Upper lobe of right lung (tissue), 1 donor: ENCODE data around the gene USP11. TPM values are rescaled to one million over a fixed set of nuclear protein-coding genes. Genes with fewer than 3 reads are reported as not detected.
A peak's percentile ranks its signal among the peaks of the same experiment; 100 is the strongest.

Experiments used
- ATAC-seq: fragments of 200-7000 bp; cut with Tn5 transposase; one replicate; pipeline ENCODE4 v1.9.1; 2020; ENCODE audit warnings: mild to moderate bottlenecking, moderate library complexity
- DNase-seq: peaks from one replicate; pipeline ENCODE4 v3.0.0-alpha.2; 2020
- H3K27ac ChIP-seq: fragments of 200-600 bp; one replicate; pipeline ENCODE4 v1.8.0; 2022
- H3K27me3 ChIP-seq: fragments of 200-600 bp; one replicate; pipeline ENCODE4 v1.8.0; 2022; ENCODE audit warnings: mild to moderate bottlenecking
- H3K36me3 ChIP-seq: fragments of 200-600 bp; one replicate; pipeline ENCODE4 v1.8.0; 2022
- H3K4me1 ChIP-seq: fragments of 200-600 bp; one replicate; pipeline ENCODE4 v1.8.0; 2022
- H3K4me3 ChIP-seq: fragments of 200-600 bp; one replicate; pipeline ENCODE4 v1.8.0; 2022; ENCODE audit warnings: mild to moderate bottlenecking
- H3K9me3 ChIP-seq: fragments of 200-600 bp; one replicate; pipeline ENCODE4 v1.8.0; 2022
- CTCF ChIP-seq: fragments of 200-600 bp; IDR thresholded peaks from one replicate; pipeline ENCODE4 v1.8.0; 2022; ENCODE audit warnings: antibody characterized with exemption
- intact Hi-C: fragments of 100-400 bp; cut with DNase I; formaldehyde crosslinking; loops from one replicate; pipeline ENCODE4 v1.11.0; 2022
- total RNA-seq: library from RNA; stranded (reverse); fragmentation: NEBNext Ultra II Directional; extraction: Animal tissue kit (Norgen Biotek cat#: 25700); gene quantifications from one replicate; pipeline ENCODE4 v1.2.1, GENCODE V29; 2021
- donor health status: DM: no; HTN: yes; CAD: no; lungs with severe emphysema.

The USP11 gene
- total RNA-seq, 1 donor from 2014 or later, result 56.0 TPM

- no peaks in the 10 kb centered on the region for H3K9me3 ChIP-seq
- DNase-seq (no peak), ATAC-seq (no peak)
- H3K4me3 ChIP-seq, result peak overlapping the region; percentile 60
- no peak for TF ChIP-seq CTCF
- no peaks in the 10 kb centered on the region for H3K27me3 ChIP-seq
- H3K4me1 ChIP-seq, result peaks cover 5% of the 10 kb centered on the region
- H3K27ac ChIP-seq, result peak overlapping the region; percentile 97
- peaks cover 16% of the 10 kb centered on the region for H3K36me3 ChIP-seq
- intact Hi-C loops, result no loop called here
Observed at GRCh38 chrX:47232197-47232802, 509 bp upstream of the USP11 start.

- intact Hi-C loops, result no loop called here
- ATAC-seq, result peak; percentile 97
- no peak for TF ChIP-seq CTCF
- Histone ChIP-seq H3K36me3 (peaks cover 8% of the 10 kb centered on the region), H3K27me3 (no peaks in the 10 kb centered on the region), H3K4me3 (peak overlapping the region; percentile 60), H3K9me3 (no peaks in the 10 kb centered on the region), H3K27ac (peak overlapping the region; percentile 97), H3K4me1 (peaks cover 5% of the 10 kb centered on the region)
- DNase-seq, result peak; percentile 97
Observed at GRCh38 chrX:47233333-47234113, 714 bp downstream of the USP11 start.

GRCh38 chrX:47234583-47234982 lies 1.8 kb downstream of the USP11 start:
- Histone ChIP-seq H3K36me3 (no peaks in the 10 kb centered on the region), H3K27me3 (no peaks in the 10 kb centered on the region), H3K27ac (peak overlapping the region; percentile 97), H3K4me1 (peaks cover 5% of the 10 kb centered on the region), H3K9me3 (no peaks in the 10 kb centered on the region), H3K4me3 (peak overlapping the region; percentile 60)
- no peak for DNase-seq
- no peak for ATAC-seq
- TF ChIP-seq CTCF, result no peak
- intact Hi-C loops, result no loop called here

- H3K36me3 ChIP-seq, result peaks cover 9% of the 10 kb centered on the region
- H3K27me3 ChIP-seq, result no peaks in the 10 kb centered on the region
- intact Hi-C loops, result no loop called here
- H3K4me3 ChIP-seq, result no peak overlapping the region
- ATAC-seq (no peak), DNase-seq (no peak)
- peak overlapping the region; percentile 6 for H3K27ac ChIP-seq
- TF ChIP-seq CTCF, result no peak
- H3K4me1 ChIP-seq, result peaks cover 5% of the 10 kb centered on the region
- no peaks in the 10 kb centered on the region for H3K9me3 ChIP-seq
Observed at GRCh38 chrX:47235691-47236103, 2.9 kb downstream of the USP11 start.

GRCh38 chrX:47239199-47239598 lies 6.4 kb downstream of the USP11 start:
- H3K36me3 ChIP-seq, result peaks cover 33% of the 10 kb centered on the region
- intact Hi-C loops, result no loop called here
- no peak for TF ChIP-seq CTCF
- DNase-seq (no peak), ATAC-seq (no peak)
- H3K4me3 ChIP-seq, result no peak overlapping the region
- no peaks in the 10 kb centered on the region for H3K27me3 ChIP-seq
- H3K9me3 ChIP-seq, result no peaks in the 10 kb centered on the region
- no peak overlapping the region for H3K27ac ChIP-seq
- H3K4me1 ChIP-seq, result no peaks in the 10 kb centered on the region
